Right atrium auricular region (tissue), 2 donors: ENCODE data around the gene PLXNA2. TPM values are rescaled to one million over a fixed set of nuclear protein-coding genes. Genes with fewer than 3 reads are reported as not detected.

Experiments
- DNase-seq: peaks from one replicate; pipeline ENCODE4 v3.0.0-alpha.2; 2019; ENCODE audit warnings: low spot score
- H3K27ac ChIP-seq, 2 donors: fragments of 200-600 bp; sonication (generic); 1 replicate in 1 of 2; 2 replicates in 1 of 2; pipeline ENCODE4 v1.5.1; 2016 to 2019
- H3K27me3 ChIP-seq, 2 donors: fragments of 200-600 bp; sonication (generic); one replicate each; pipeline versions ENCODE4 v1.5.1 to v1.6.0; 2017 to 2019
- H3K36me3 ChIP-seq: fragments of 200-600 bp; sonication (generic); one replicate; pipeline ENCODE4 v1.5.1; 2016
- H3K4me1 ChIP-seq, 2 donors: fragments of 200-600 bp; sonication (generic); one replicate each; pipeline versions ENCODE4 v1.5.1 to v1.6.0; 2017 to 2019
- H3K4me3 ChIP-seq, 2 donors: fragments of 200-600 bp; sonication (generic); 1 replicate in 1 of 2; 2 replicates in 1 of 2; pipeline ENCODE4 v1.5.1; 2017 to 2019; ENCODE audit warnings: mild to moderate bottlenecking in 1 of 2, moderate library complexity in 1 of 2
- H3K9me3 ChIP-seq, 2 donors: fragments of 200-600 bp; sonication (generic); one replicate each; pipeline ENCODE4 v1.5.1; 2019
- total RNA-seq, 2 donors: library from RNA; depleted of rRNA; stranded (reverse); fragments of >200 nt; gene quantifications; one replicate each; pipeline ENCODE4 v1.1.0, GENCODE V29; 2016
- TF ChIP-seq, protein P1 (sequence below), 2 donors: fragments of 200-600 bp; sonication (generic); IDR thresholded peaks; one replicate each; pipeline ENCODE4 v1.5.1; 2019; ENCODE audit warnings: antibody characterized with exemption in 2 of 2

Gene PLXNA2
- total RNA-seq, 2 donors from 2014 or later = 10.8 to 23.8 TPM

DNA sequence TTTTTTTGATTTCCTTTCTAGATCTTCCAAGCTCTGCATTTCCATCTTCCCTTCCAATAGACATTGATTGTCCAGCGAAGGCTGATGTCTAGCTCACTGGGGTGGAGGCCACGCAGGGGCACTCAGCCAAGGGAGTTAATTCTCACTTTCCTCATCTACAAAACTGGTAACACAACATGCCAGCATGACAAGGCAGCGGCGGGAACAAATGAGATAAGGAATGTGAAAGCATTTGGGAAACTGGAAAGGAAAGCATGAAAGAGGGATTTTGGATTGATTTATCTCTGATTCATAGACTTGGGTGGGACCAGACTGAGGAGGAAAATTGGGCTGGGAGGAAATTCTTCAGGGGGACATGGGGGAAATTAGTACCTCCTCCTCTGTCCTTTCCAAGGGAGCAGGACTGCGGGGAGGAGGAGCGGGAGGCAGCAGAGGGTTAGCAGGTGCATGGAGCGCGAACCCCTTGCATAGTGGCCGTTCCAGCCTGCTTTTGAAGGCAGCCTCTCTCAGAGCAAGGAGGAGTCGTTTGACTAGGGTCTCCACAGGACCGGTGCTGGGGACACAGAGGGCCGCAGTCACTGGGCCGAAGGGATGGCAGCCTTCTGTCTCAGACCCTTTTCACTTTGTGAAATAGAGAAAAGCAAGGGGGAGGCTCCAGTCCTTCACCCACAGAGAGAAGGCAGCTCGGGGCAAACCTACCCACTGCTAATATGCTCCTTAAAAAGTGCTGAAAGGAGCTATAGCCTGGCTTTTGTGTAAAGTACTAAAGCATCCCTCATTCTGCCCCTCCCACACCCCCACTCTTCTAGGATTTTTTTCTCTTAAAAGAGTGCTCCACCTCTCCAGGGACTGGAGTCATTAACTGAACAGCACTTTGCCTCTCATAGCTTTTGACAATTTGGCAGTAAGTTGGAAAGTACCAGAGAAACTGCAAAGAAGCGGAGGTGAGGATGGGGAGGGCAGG is 89.2 kb downstream of the PLXNA2 start:
- peaks cover 0 to 64% of the 10 kb centered on the region in 2 donors for H3K4me1 ChIP-seq
- peak; percentile 90 for DNase-seq

DNA sequence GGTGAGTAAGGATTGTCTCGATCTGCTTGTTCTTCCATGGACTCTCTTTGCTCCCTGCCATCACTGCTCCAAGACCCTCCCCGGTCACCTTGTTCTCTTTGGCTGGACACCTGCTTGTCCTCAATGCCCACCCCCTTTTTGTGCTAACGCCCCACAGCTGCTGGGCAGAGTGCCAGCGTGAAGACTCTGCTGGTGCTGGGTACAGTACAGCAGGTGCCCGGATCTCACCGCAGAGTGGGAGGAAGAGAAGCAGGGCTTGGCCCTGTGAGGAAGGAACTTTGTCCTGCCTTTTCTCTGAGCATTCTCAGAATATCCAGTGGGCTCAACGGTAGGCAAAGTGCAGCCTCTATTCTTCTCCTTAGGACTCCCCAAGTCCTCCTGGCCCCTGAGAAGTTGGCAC is 90.1 kb downstream of the PLXNA2 start:
- Histone ChIP-seq H3K4me1 (peaks cover 0 to 60% of the 10 kb centered on the region in 2 donors), H3K4me3 (no peak overlapping the region), H3K27ac (no peak overlapping the region), H3K9me3 (no peaks in the 10 kb centered on the region), H3K36me3 (no peaks in the 10 kb centered on the region), H3K27me3 (no peaks in the 10 kb centered on the region)
- no peak for DNase-seq
- TF ChIP-seq, protein P1, sequence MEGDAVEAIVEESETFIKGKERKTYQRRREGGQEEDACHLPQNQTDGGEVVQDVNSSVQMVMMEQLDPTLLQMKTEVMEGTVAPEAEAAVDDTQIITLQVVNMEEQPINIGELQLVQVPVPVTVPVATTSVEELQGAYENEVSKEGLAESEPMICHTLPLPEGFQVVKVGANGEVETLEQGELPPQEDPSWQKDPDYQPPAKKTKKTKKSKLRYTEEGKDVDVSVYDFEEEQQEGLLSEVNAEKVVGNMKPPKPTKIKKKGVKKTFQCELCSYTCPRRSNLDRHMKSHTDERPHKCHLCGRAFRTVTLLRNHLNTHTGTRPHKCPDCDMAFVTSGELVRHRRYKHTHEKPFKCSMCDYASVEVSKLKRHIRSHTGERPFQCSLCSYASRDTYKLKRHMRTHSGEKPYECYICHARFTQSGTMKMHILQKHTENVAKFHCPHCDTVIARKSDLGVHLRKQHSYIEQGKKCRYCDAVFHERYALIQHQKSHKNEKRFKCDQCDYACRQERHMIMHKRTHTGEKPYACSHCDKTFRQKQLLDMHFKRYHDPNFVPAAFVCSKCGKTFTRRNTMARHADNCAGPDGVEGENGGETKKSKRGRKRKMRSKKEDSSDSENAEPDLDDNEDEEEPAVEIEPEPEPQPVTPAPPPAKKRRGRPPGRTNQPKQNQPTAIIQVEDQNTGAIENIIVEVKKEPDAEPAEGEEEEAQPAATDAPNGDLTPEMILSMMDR (IDR thresholded peaks at IDR 0.05) = no peak

More for the DNA sequence above, 89.2 kb downstream of the PLXNA2 start:
- TF ChIP-seq, protein P1 (IDR thresholded peaks at IDR 0.05) = no peak
- Histone ChIP-seq H3K36me3 (no peaks in the 10 kb centered on the region), H3K27ac (peak overlapping the region in 1 of 2 donors; percentile 32), H3K4me3 (no peak overlapping the region), H3K9me3 (no peaks in the 10 kb centered on the region), H3K27me3 (no peaks in the 10 kb centered on the region)

DNA sequence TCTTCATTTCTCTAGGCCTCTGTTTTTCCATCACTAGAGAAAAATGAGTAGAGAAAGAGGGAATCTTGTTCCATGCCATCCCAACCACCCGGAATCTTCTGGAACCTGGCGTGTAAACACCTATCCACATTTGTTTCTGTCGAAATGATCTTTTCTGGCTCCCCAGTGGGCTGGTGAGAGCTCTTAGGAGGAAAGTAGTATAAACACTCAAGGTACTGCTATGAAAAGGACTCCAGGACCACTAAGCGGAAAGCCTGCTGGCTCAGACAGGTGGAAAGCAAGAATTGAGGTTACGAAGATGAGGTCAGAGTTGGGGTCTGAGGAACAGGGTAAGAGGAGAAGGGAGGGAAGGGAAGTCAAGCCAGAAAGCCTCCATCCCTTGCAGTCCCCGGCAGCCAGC is 90.8 kb downstream of the PLXNA2 start:
- no peaks in the 10 kb centered on the region for H3K9me3 ChIP-seq
- H3K36me3 ChIP-seq = no peaks in the 10 kb centered on the region
- peaks cover 0 to 54% of the 10 kb centered on the region in 2 donors for H3K4me1 ChIP-seq
- H3K4me3 ChIP-seq = no peak overlapping the region
- H3K27me3 ChIP-seq = no peaks in the 10 kb centered on the region
- DNase-seq = no peak
- TF ChIP-seq, protein P1 (IDR thresholded peaks at IDR 0.05) = no peak
- no peak overlapping the region for H3K27ac ChIP-seq

DNA sequence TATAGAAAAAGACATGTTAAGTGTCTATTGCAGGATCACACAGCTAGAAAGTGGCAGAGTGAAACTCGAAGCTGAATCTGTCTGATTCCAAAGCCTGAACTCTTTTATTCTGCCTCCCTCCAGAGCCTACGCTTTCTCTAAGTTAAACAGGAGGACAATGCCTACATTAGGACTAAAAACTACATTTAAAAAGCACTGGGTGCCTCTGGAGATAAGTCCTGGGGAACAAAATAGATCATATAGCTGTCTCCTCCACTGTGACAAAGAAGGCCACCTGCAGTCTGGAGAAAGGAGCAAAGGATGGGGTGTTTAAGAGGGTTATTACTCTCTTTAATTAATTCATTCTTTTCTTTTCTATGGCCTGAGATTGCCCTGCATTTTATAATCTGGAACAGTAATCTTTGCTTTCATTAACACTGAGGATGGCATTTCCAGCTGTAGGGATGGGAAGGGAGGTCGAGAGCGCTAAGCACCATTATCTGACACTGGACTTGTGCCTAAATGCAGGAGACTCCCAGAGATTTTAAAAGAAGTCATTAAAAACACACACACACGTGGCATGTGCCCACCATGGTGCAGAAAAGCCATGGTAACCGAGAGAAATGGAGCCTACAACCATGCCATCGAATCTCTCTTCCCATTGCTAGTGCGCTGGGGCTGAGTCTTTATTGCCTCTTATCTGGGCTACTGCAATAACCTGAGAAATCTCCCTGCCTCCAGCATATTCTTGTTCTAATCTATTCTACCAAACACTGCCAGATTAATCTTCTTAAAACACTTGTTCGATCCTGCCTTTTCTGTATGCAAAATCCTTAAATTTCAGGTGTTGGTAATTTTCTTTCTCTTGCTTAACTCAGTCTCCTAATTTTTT is 92.2 kb downstream of the PLXNA2 start:
- no peak overlapping the region for H3K27ac ChIP-seq
- no peaks in the 10 kb centered on the region for H3K27me3 ChIP-seq
- no peak for DNase-seq
- TF ChIP-seq, protein P1 (IDR thresholded peaks at IDR 0.05) = no peak
- H3K4me3 ChIP-seq = no peak overlapping the region
- H3K36me3 ChIP-seq = no peaks in the 10 kb centered on the region
- peaks cover 0 to 45% of the 10 kb centered on the region in 2 donors for H3K4me1 ChIP-seq
- H3K9me3 ChIP-seq = no peaks in the 10 kb centered on the region

DNA sequence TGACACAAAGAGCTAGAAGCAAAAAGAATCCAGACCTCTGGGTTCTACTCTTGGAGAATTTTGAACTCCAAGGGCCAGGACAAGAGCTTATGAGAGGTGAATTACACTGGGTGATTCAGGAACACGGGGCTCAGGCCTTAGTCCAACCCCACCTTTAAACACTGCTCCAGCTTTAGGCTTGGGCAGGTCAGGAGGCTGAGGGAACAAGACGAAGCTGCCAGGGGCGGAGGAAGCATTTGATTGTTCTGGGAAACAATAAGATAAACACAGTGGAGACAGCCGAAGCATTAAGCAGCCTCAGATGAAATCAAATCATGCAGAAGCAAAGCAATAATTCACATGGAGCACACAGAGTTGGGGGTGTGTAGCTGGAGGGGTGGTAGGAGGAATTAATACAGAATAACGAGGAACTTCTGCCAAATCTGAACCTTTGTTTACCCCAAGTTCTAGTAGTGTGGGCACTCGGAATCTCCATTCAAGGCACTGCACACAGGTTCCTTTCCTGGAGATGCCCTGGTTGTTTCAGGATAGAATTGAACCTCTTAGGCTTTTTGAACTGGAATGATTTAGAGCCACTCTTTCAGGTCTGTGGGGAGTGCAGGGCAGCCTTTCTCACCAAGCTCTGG is 93.2 kb downstream of the PLXNA2 start:
- H3K27me3 ChIP-seq = no peaks in the 10 kb centered on the region
- peak overlapping the region in 1 of 2 donors; percentile 1 for H3K27ac ChIP-seq
- H3K4me1 ChIP-seq = peaks cover 0 to 47% of the 10 kb centered on the region in 2 donors
- H3K36me3 ChIP-seq = no peaks in the 10 kb centered on the region
- H3K9me3 ChIP-seq = no peaks in the 10 kb centered on the region
- TF ChIP-seq, protein P1 (IDR thresholded peaks at IDR 0.05) = no peak
- no peak for DNase-seq
- no peak overlapping the region for H3K4me3 ChIP-seq
